GM12878 (cell line): ENCODE results near the gene TMED10. TPM values are rescaled to one million over a fixed set of nuclear protein-coding genes. Genes with fewer than 3 reads are reported as not detected.

Source experiments
- MTA2 ChIP-seq: fragments of 450-650 bp; IDR thresholded peaks from 2 replicates; pipeline ENCODE4 v1.6.1; 2016; ENCODE audit warnings: low read depth, mild to moderate bottlenecking, moderate library complexity
- SUPT20H ChIP-seq: IDR thresholded peaks from 2 replicates; pipeline ENCODE4 v1.6.1; 2011; ENCODE audit warnings: low read depth, mild to moderate bottlenecking, low read length, moderate library complexity, borderline replicate concordance; ENCODE audit not compliant: control insufficient read depth
- polyA plus RNA-seq, 11 experiments: library from polyadenylated mRNA; depleted of rRNA in 4 of 11; unstranded in 6 of 11; stranded (reverse) in 5 of 11; fragments of >200 nt; fragmentation: Nextera tagmentation in 4 of 11; fragmentation: Illumina TruSeq in 1 of 11; extraction: Ambion mirVana in 4 of 11; extraction: Trizol in 1 of 11; gene quantifications; 1 replicate in 1 of 11; 2 replicates in 10 of 11; pipeline versions ENCODE4 v1.2.1 to v1.2.3, GENCODE V29; 2011 to 2016; ENCODE audit warnings: inconsistent platforms in 2 of 11, missing spikeins in 2 of 11, low read depth in 1 of 11
- total RNA-seq, 4 experiments: library from RNA; depleted of rRNA in 3 of 4; stranded (reverse); fragments of >200 nt in 3 of 4; fragmentation: Illumina TruSeq in 1 of 4; extraction: Trizol in 1 of 4; gene quantifications; 2 replicates each; pipeline versions ENCODE4 v1.2.1 to v1.2.3, GENCODE V29; 2013 to 2021
- TF ChIP-seq, protein P1 (sequence below): IDR thresholded peaks from 2 replicates; pipeline ENCODE4 v1.6.1; 2012; ENCODE audit warnings: mild to moderate bottlenecking, low read depth, low read length
- TF ChIP-seq, protein P2 (sequence below): fragments of 450-650 bp; formaldehyde crosslinking; IDR thresholded peaks from 2 replicates; pipeline ENCODE4 v1.4.0; 2020; ENCODE audit warnings: mild to moderate bottlenecking, moderate library complexity
- TF ChIP-seq, protein P3 (sequence below): fragments of 450-650 bp; conservative IDR thresholded peaks from 2 replicates; pipeline ENCODE4 v1.6.1; 2017; ENCODE audit warnings: mild to moderate bottlenecking, moderate library complexity
- TF ChIP-seq, protein P4 (sequence below): fragments of 450-650 bp; IDR thresholded peaks from 2 replicates; pipeline ENCODE4 v1.6.1; 2018; ENCODE audit warnings: borderline replicate concordance, mild to moderate bottlenecking; ENCODE audit not compliant: partially characterized antibody

The TMED10 gene
- total and polyA plus RNA-seq, 10 of the 15 experiments (the other 5 are each of a cell fraction or from before 2014, with no cell fraction given): 99.8 to 270 (median 180) TPM

DNA sequence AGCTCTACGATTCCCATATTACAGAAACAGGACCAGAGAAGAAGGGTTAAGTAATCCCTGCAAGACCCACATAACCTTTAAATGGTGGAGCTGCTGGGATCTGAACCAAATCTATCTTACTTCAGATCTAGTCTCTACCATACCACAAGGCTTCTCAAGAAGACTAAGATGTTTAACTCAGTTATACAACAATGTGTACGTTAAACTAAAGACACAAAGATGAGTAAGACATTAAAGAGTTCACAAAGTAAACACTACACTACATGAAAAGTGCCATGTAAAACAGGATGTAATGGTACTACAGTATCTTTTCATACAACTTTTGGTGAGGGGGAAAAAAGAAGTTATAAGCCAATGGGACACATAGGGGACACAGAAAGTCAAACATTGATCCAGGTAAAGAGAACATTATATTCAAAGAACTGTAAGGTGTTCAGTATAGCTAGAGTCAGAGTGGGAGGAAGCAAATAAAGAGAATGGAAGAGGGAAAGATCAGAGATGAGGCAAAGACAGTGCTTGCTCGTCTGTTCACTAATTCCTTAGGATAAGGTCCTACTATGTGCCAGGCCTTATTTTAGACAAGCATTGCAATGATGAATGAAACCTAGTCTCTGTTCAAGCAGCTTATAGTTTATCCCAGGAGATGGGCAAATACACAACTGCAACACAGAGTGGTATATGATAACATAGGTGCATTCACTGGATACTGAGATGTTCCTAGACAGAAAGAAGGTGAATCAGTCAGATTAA is 7.7 kb downstream of the TMED10 start (continued):
- TF ChIP-seq, protein P1, sequence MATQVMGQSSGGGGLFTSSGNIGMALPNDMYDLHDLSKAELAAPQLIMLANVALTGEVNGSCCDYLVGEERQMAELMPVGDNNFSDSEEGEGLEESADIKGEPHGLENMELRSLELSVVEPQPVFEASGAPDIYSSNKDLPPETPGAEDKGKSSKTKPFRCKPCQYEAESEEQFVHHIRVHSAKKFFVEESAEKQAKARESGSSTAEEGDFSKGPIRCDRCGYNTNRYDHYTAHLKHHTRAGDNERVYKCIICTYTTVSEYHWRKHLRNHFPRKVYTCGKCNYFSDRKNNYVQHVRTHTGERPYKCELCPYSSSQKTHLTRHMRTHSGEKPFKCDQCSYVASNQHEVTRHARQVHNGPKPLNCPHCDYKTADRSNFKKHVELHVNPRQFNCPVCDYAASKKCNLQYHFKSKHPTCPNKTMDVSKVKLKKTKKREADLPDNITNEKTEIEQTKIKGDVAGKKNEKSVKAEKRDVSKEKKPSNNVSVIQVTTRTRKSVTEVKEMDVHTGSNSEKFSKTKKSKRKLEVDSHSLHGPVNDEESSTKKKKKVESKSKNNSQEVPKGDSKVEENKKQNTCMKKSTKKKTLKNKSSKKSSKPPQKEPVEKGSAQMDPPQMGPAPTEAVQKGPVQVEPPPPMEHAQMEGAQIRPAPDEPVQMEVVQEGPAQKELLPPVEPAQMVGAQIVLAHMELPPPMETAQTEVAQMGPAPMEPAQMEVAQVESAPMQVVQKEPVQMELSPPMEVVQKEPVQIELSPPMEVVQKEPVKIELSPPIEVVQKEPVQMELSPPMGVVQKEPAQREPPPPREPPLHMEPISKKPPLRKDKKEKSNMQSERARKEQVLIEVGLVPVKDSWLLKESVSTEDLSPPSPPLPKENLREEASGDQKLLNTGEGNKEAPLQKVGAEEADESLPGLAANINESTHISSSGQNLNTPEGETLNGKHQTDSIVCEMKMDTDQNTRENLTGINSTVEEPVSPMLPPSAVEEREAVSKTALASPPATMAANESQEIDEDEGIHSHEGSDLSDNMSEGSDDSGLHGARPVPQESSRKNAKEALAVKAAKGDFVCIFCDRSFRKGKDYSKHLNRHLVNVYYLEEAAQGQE: no peak
- TF ChIP-seq SUPT20H (no peak), MTA2 (no peak)
- TF ChIP-seq, protein P2, sequence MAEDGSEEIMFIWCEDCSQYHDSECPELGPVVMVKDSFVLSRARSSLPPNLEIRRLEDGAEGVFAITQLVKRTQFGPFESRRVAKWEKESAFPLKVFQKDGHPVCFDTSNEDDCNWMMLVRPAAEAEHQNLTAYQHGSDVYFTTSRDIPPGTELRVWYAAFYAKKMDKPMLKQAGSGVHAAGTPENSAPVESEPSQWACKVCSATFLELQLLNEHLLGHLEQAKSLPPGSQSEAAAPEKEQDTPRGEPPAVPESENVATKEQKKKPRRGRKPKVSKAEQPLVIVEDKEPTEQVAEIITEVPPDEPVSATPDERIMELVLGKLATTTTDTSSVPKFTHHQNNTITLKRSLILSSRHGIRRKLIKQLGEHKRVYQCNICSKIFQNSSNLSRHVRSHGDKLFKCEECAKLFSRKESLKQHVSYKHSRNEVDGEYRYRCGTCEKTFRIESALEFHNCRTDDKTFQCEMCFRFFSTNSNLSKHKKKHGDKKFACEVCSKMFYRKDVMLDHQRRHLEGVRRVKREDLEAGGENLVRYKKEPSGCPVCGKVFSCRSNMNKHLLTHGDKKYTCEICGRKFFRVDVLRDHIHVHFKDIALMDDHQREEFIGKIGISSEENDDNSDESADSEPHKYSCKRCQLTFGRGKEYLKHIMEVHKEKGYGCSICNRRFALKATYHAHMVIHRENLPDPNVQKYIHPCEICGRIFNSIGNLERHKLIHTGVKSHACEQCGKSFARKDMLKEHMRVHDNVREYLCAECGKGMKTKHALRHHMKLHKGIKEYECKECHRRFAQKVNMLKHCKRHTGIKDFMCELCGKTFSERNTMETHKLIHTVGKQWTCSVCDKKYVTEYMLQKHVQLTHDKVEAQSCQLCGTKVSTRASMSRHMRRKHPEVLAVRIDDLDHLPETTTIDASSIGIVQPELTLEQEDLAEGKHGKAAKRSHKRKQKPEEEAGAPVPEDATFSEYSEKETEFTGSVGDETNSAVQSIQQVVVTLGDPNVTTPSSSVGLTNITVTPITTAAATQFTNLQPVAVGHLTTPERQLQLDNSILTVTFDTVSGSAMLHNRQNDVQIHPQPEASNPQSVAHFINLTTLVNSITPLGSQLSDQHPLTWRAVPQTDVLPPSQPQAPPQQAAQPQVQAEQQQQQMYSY (CRISPR knock-in tag): no peak
- TF ChIP-seq, protein P3, sequence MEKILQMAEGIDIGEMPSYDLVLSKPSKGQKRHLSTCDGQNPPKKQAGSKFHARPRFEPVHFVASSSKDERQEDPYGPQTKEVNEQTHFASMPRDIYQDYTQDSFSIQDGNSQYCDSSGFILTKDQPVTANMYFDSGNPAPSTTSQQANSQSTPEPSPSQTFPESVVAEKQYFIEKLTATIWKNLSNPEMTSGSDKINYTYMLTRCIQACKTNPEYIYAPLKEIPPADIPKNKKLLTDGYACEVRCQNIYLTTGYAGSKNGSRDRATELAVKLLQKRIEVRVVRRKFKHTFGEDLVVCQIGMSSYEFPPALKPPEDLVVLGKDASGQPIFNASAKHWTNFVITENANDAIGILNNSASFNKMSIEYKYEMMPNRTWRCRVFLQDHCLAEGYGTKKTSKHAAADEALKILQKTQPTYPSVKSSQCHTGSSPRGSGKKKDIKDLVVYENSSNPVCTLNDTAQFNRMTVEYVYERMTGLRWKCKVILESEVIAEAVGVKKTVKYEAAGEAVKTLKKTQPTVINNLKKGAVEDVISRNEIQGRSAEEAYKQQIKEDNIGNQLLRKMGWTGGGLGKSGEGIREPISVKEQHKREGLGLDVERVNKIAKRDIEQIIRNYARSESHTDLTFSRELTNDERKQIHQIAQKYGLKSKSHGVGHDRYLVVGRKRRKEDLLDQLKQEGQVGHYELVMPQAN: no peak
- TF ChIP-seq, protein P4, sequence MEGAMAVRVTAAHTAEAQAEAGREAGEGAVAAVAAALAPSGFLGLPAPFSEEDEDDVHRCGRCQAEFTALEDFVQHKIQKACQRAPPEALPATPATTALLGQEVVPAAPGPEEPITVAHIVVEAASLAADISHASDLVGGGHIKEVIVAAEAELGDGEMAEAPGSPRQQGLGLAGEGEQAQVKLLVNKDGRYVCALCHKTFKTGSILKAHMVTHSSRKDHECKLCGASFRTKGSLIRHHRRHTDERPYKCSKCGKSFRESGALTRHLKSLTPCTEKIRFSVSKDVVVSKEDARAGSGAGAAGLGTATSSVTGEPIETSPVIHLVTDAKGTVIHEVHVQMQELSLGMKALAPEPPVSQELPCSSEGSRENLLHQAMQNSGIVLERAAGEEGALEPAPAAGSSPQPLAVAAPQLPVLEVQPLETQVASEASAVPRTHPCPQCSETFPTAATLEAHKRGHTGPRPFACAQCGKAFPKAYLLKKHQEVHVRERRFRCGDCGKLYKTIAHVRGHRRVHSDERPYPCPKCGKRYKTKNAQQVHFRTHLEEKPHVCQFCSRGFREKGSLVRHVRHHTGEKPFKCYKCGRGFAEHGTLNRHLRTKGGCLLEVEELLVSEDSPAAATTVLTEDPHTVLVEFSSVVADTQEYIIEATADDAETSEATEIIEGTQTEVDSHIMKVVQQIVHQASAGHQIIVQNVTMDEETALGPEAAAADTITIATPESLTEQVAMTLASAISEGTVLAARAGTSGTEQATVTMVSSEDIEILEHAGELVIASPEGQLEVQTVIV: no peak
- TF ChIP-seq, all 136 proteins: peak for 0
